Parathyroid adenoma (tissue), 2 donors: Measurements from ENCODE around the gene LAMB3.

Source experiments
- H2AFZ ChIP-seq: fragments of 300-600 bp; sonication (generic); one replicate; pipeline ENCODE4 v1.7.0; 2017; ENCODE audit warnings: antibody characterized with exemption, mild to moderate bottlenecking
- H3K27ac ChIP-seq: fragments of 300-600 bp; sonication (generic); one replicate; pipeline ENCODE4 v1.7.0; 2017
- H3K27me3 ChIP-seq: fragments of 300-600 bp; sonication (generic); one replicate; pipeline ENCODE4 v1.7.0; 2017; ENCODE audit warnings: low read length; ENCODE audit not compliant: control insufficient read depth, insufficient read depth
- H3K36me3 ChIP-seq: fragments of 300-600 bp; sonication (generic); one replicate; pipeline ENCODE4 v1.7.0; 2017; ENCODE audit warnings: low read length; ENCODE audit not compliant: control insufficient read depth, insufficient read depth
- H3K4me1 ChIP-seq: fragments of 300-600 bp; sonication (generic); one replicate; pipeline ENCODE4 v1.7.0; 2017; ENCODE audit warnings: control low read depth
- H3K4me2 ChIP-seq: fragments of 300-600 bp; sonication (generic); one replicate; pipeline ENCODE4 v1.7.0; 2017; ENCODE audit warnings: low read length
- H3K4me3 ChIP-seq: fragments of 300-600 bp; sonication (generic); one replicate; pipeline ENCODE4 v1.7.0; 2017; ENCODE audit warnings: low read depth, low read length
- H3K79me2 ChIP-seq: fragments of 300-600 bp; sonication (generic); one replicate; pipeline ENCODE4 v1.7.0; 2017; ENCODE audit warnings: control low read depth
- H3K9ac ChIP-seq: fragments of 300-600 bp; sonication (generic); one replicate; pipeline ENCODE4 v1.7.0; 2017; ENCODE audit warnings: mild to moderate bottlenecking
- H3K9me3 ChIP-seq: fragments of 300-600 bp; sonication (generic); one replicate; pipeline ENCODE4 v1.7.0; 2017; ENCODE audit warnings: low read length; ENCODE audit not compliant: control insufficient read depth
- CTCF ChIP-seq: fragments of 300-600 bp; sonication (generic); IDR thresholded peaks from one replicate; pipeline ENCODE4 v1.7.0; 2017; ENCODE audit warnings: antibody characterized with exemption, mild to moderate bottlenecking
- donor health status: primary hyperparathyroidism.

LAMB3 gene

DNA sequence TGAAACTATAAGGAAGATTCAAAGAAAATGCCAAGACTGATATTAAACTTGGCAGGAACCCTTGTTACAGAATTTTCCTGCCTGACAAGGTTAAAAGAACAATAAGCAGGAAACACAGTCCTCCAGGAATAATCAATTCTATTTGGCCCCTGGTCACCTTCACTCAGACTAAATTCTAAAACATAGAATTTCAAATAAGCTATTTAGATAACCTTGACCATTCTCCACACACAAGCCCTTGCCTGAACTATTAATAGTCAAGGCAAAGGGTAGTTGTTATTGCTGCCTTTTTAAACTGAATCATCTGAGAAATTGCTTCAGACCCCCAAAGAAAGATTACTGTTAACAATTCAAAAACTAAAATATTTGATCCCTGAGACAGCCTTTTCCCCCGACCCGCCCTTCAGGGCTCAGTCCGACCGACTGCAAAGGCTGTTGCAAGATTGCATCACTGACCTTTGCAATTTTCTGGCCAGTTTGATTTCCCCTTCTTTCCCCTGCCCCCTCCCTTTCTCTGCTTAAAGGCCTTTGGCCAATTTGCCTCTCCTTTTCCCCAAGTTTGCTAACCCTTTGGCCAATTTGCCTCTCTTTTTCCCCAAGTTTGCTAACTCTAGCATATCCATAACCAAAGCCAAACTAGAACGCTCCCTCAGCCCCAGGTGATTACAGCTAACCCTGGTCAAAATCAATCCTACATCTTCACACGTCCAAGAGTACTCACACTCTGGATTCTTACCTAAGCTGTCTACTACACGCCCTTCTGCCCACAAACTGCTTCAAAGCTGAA lies 21.6 kb upstream of the LAMB3 start:
- Histone ChIP-seq H2AFZ (no peak overlapping the region), H3K36me3 (no peaks in the 10 kb centered on the region), H3K4me3 (no peak overlapping the region), H3K27ac (no peak overlapping the region), H3K4me2 (no peak overlapping the region), H3K27me3 (no peaks in the 10 kb centered on the region), H3K4me1 (no peaks in the 10 kb centered on the region), H3K79me2 (no peaks in the 10 kb centered on the region), H3K9me3 (no peaks in the 10 kb centered on the region), H3K9ac (no peak overlapping the region)
- no peak for TF ChIP-seq CTCF

DNA sequence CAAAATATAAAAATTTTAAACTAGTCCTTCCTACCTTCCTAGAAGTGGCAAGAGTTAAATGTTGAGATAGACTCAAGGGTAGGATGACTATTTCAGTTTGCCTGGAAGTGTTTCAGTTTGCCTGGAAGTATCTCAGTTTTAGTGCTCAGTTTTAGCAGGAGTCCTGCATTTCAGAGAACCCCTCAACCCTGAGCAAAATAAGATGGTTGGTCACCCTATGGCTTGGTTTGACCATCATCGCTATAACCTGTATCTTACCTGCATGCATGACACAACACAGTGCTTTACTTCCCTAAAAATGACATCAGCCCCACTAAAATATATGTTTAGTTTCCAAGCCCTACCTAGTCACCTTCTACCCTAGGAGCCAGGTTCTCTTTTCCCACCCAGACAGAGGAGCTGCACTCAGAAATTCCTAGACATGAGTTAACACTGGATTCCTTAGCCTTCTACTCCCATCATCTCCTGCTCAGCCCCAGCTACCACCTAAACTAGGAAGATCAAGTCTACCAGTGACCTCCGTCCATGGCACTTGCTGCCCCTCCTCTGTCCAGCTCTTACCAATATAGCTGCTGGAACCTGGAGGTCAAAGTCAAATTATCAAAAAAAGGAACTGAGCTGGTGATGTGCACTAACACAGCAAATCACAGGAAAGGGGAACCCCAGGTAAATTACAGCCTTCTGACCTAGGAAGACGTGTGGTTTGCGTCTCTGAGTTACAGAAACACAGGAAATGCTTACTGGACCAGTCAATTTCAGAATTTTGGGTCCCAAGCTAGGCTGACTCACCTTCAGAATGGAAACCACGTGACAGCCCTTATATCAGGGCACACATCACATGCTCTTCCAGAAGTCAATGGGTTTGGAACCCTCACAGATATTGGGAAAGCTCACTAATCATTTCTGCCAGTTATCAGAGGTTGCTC lies 20.7 kb upstream of the LAMB3 start:
- no peak overlapping the region for H2AFZ ChIP-seq
- H3K4me3 ChIP-seq, result no peak overlapping the region
- H3K27me3 ChIP-seq, result no peaks in the 10 kb centered on the region
- H3K36me3 ChIP-seq, result no peaks in the 10 kb centered on the region
- H3K4me1 ChIP-seq, result no peaks in the 10 kb centered on the region
- no peak overlapping the region for H3K4me2 ChIP-seq
- H3K9me3 ChIP-seq, result no peaks in the 10 kb centered on the region
- H3K79me2 ChIP-seq, result no peaks in the 10 kb centered on the region
- H3K9ac ChIP-seq, result no peak overlapping the region
- H3K27ac ChIP-seq, result no peak overlapping the region
- TF ChIP-seq CTCF, result no peak

DNA sequence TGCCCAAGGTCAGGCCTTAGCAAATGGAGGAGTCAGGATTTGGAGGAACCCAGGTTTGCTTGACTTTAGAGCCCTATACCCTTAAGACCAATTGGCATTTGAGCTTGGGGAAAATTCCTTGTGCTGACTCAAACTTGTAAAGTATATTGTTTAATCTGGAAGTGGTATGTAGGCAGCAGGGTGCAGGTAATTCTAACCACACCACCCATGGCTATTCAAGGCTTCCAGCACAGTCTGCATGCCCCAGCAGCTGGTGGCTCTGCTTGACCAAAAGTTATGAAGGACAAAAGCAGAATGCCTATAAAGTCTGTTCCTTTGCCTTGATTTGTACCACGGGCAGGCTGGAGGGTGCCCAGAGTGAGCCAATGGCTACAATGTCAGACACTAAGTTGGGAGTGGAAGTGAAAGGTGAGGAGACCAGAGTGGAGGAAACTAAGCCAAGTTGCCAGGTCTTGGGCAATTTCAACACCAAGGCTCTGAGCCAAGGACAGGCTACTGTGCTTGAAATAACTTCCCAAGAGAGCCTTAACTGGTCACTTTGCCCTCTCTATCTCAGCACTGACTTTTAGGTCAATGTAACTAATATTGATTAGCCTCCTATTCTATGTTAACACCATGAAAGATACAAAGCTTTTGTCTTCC lies 18.3 kb upstream of the LAMB3 start:
- H3K9ac ChIP-seq, result no peak overlapping the region
- H3K36me3 ChIP-seq, result no peaks in the 10 kb centered on the region
- H3K27ac ChIP-seq, result no peak overlapping the region
- H3K79me2 ChIP-seq, result no peaks in the 10 kb centered on the region
- TF ChIP-seq CTCF, result no peak
- no peak overlapping the region for H2AFZ ChIP-seq
- H3K4me3 ChIP-seq, result no peak overlapping the region
- no peaks in the 10 kb centered on the region for H3K4me1 ChIP-seq
- H3K9me3 ChIP-seq, result no peaks in the 10 kb centered on the region
- H3K4me2 ChIP-seq, result no peak overlapping the region
- H3K27me3 ChIP-seq, result no peaks in the 10 kb centered on the region

- no peaks in the 10 kb centered on the region for H3K36me3 ChIP-seq
- no peak overlapping the region for H3K4me3 ChIP-seq
- H3K9ac ChIP-seq, result no peak overlapping the region
- no peaks in the 10 kb centered on the region for H3K4me1 ChIP-seq
- no peaks in the 10 kb centered on the region for H3K27me3 ChIP-seq
- no peak overlapping the region for H2AFZ ChIP-seq
- H3K4me2 ChIP-seq, result no peak overlapping the region
- TF ChIP-seq CTCF, result no peak
- H3K9me3 ChIP-seq, result no peaks in the 10 kb centered on the region
- H3K27ac ChIP-seq, result no peak overlapping the region
- no peaks in the 10 kb centered on the region for H3K79me2 ChIP-seq
These were observed 15.5 kb upstream of the LAMB3 start for GRCh38 chr1:209667708-209668107.
